B cell (primary cell): Measurements from ENCODE around the gene ISG15. TPM values are rescaled to one million over a fixed set of nuclear protein-coding genes. Genes with fewer than 3 reads are reported as not detected.

Experiments used
- ATAC-seq: fragments of 200-7000 bp; cut with Tn5 transposase; one replicate; pipeline ENCODE4 v1.10.0; 2021; ENCODE audit warnings: low read depth, mild to moderate bottlenecking, moderate number of reproducible peaks, moderate library complexity
- CTCF ChIA-PET: fragments of 350-600 bp; sonication (Branson Sonifier 250); formaldehyde crosslinking; loops from one replicate; lab custom pipeline; 2021; ENCODE audit warnings: antibody characterized with exemption, inconsistent platforms; lab: Charles Lee
- POLR2A ChIA-PET: fragments of 350-600 bp; sonication (Branson Sonifier 250); formaldehyde crosslinking; loops from one replicate; lab custom pipeline; 2021; ENCODE audit warnings: antibody characterized with exemption; lab: Charles Lee
- DNase-seq: peaks from one replicate; pipeline ENCODE4 v3.0.0; 2013
- H2AFZ ChIP-seq: 2 replicates; pipeline ENCODE4 v1.6.1; 2012; ENCODE audit warnings: mild to moderate bottlenecking, low read depth, low read length; ENCODE audit not compliant: insufficient read depth, poor library complexity, severe bottlenecking
- H3K27ac ChIP-seq, 2 donors: 1 replicate in 1 of 2; 2 replicates in 1 of 2; pipeline ENCODE4 v1.5.1; 2012 to 2013; ENCODE audit warnings: low read length in 2 of 2, mild to moderate bottlenecking in 2 of 2, moderate library complexity in 1 of 2
- H3K27me3 ChIP-seq, 4 experiments: fragments of 200-600 bp in 1 of 4; sonication (generic) in 1 of 4; replicated peaks in 1 of 4; 1 replicate in 2 of 4; 2 replicates in 2 of 4; pipeline versions ENCODE4 v1.6.1 to v1.7.0; 2013 to 2016; ENCODE audit warnings: low read length in 3 of 4, mild to moderate bottlenecking in 2 of 4, mixed read lengths in 1 of 4, moderate library complexity in 1 of 4; ENCODE audit not compliant: insufficient read depth in 4 of 4, control insufficient read depth in 3 of 4; ENCODE audit errors: control extremely low read depth in 1 of 4
- H3K36me3 ChIP-seq, 2 experiments: replicated peaks in 1 of 2; 1 replicate in 1 of 2; 2 replicates in 1 of 2; pipeline versions ENCODE4 v1.6.1 to v1.7.1; 2013; ENCODE audit warnings: low read length in 1 of 2; ENCODE audit not compliant: insufficient read depth in 2 of 2, control insufficient read depth in 1 of 2; ENCODE audit errors: control extremely low read depth in 1 of 2, extremely low read depth in 1 of 2
- H3K4me1 ChIP-seq, 2 donors: fragments of 200-600 bp in 1 of 2; sonication (generic) in 1 of 2; 1 replicate in 1 of 2; 2 replicates in 1 of 2; pipeline versions ENCODE4 v1.5.1 to v1.6.1; 2013 to 2017; ENCODE audit warnings: low read length in 2 of 2; ENCODE audit not compliant: control insufficient read depth in 2 of 2, insufficient read depth in 2 of 2
- H3K4me2 ChIP-seq: replicated peaks from 2 replicates; pipeline ENCODE3; 2012; ENCODE audit warnings: mild to moderate bottlenecking, low read depth, low read length; ENCODE audit not compliant: poor library complexity, severe bottlenecking
- H3K4me3 ChIP-seq, 5 experiments: fragments of 200-600 bp in 1 of 5; sonication (generic) in 1 of 5; 1 replicate in 3 of 5; 2 replicates in 2 of 5; pipeline versions ENCODE4 v1.5.1 to v1.7.0; 2011 to 2016; ENCODE audit warnings: low read length in 4 of 5, mild to moderate bottlenecking in 4 of 5, low read depth in 2 of 5, control low read depth in 1 of 5, moderate library complexity in 1 of 5; ENCODE audit not compliant: insufficient read depth in 1 of 5; ENCODE audit errors: control extremely low read depth in 1 of 5, extremely low read depth in 1 of 5
- H3K79me2 ChIP-seq: fragments of 200-600 bp; sonication (generic); one replicate; pipeline ENCODE4 v1.6.0; 2016; ENCODE audit warnings: low read length; ENCODE audit not compliant: control insufficient read depth, insufficient read depth
- H3K9ac ChIP-seq: fragments of 200-600 bp; sonication (generic); 2 replicates; pipeline ENCODE4 v1.6.1; 2017; ENCODE audit warnings: mild to moderate bottlenecking, low read length, moderate library complexity
- H3K9me3 ChIP-seq, 3 donors: one replicate each; pipeline versions ENCODE4 v1.6.1 to v1.7.1; 2013; ENCODE audit warnings: low read length in 2 of 3; ENCODE audit not compliant: control insufficient read depth in 2 of 3, insufficient read depth in 1 of 3; ENCODE audit errors: control extremely low read depth in 1 of 3
- H4K20me1 ChIP-seq: 2 replicates; pipeline ENCODE4 v1.6.0; 2012; ENCODE audit warnings: mild to moderate bottlenecking, low read length; ENCODE audit not compliant: insufficient read depth, control insufficient read depth, poor library complexity, severe bottlenecking
- H3K27ac Mint-ChIP-seq: one replicate; pipeline ENCODE4 v1.8.0; 2021; ENCODE audit warnings: mixed read lengths
- H3K27me3 Mint-ChIP-seq: one replicate; pipeline ENCODE4 v1.8.0; 2021; ENCODE audit warnings: mixed read lengths
- H3K4me1 Mint-ChIP-seq: one replicate; pipeline ENCODE4 v1.8.0; 2021; ENCODE audit warnings: mixed read lengths
- H3K4me3 Mint-ChIP-seq: one replicate; pipeline ENCODE4 v1.8.0; 2021; ENCODE audit warnings: mixed read lengths
- H3K9me3 Mint-ChIP-seq: one replicate; pipeline ENCODE4 v1.8.0; 2022; ENCODE audit warnings: mixed read lengths; ENCODE audit not compliant: insufficient read depth
- CTCF ChIP-seq: fragments of 200-600 bp; IDR thresholded peaks from one replicate; pipeline ENCODE4 v1.8.0; 2022; ENCODE audit warnings: antibody characterized with exemption, mild to moderate bottlenecking
- EZH2 ChIP-seq: IDR thresholded peaks from 2 replicates; pipeline ENCODE4 v1.6.1; 2012; ENCODE audit warnings: borderline replicate concordance, low read depth, mild to moderate bottlenecking, moderate library complexity, low read length; ENCODE audit not compliant: insufficient read depth, poor library complexity, severe bottlenecking
- WGBS: methylation state at CpG from one replicate; pipeline ENCODE4 v1.1.5; 2013; ENCODE audit warnings: missing lambda C conversion rate; ENCODE audit not compliant: insufficient coverage; 5-methylcytosine and 5-hydroxymethylcytosine counted together
- intact Hi-C: fragments of 100-400 bp; cut with micrococcal nuclease; formaldehyde crosslinking; loops from one replicate; pipeline ENCODE4 v1.10.0; 2022
- polyA plus RNA-seq: library from polyadenylated mRNA; depleted of rRNA; stranded (reverse); fragments of >200 nt; gene quantifications from 2 replicates; pipeline ENCODE4 v1.2.3, GENCODE V29; 2012
- total RNA-seq, 2 donors: library from RNA; stranded (reverse); fragments of 120-200 nt in 1 of 2; gene quantifications; 1 replicate in 1 of 2; 2 replicates in 1 of 2; pipeline versions ENCODE4 v1.2.3 to v1.2.4, GENCODE V29; 2013 to 2022

Gene ISG15
- total and polyA plus RNA-seq, 2 donors (not counting 1 experiment from before 2014, with no cell fraction given) = 28.3 to 91.4 TPM

- Histone ChIP-seq H3K9me3 (peaks cover 0 to 3% (median 0%) of the 10 kb centered on the region in 3 donors), H3K4me3 (no peak overlapping the region), H2AFZ (no peak overlapping the region), H4K20me1 (no peaks in the 10 kb centered on the region), H3K36me3 (no peaks in the 10 kb centered on the region), H3K4me1 (peaks cover 0 to 3% of the 10 kb centered on the region in 2 donors), H3K9ac (no peak overlapping the region), H3K79me2 (no peaks in the 10 kb centered on the region), H3K27ac (no peak overlapping the region), H3K27me3 (peaks cover 0 to 28% (median 0%) of the 10 kb centered on the region in 4 experiments), H3K4me2 (no peak overlapping the region)
- intact Hi-C loops = no loop called here
- Mint-ChIP-seq H3K4me3 (no peak overlapping the region), H3K4me1 (no peaks in the 10 kb centered on the region), H3K9me3 (no peaks in the 10 kb centered on the region), H3K27ac (no peak overlapping the region), H3K27me3 (peaks cover 33% of the 10 kb centered on the region)
- DNase-seq = no peak
- no peak for ATAC-seq
- TF ChIP-seq EZH2 (no peak), CTCF (no peak)
- 85% methylated on average over 42 of the region's 43 CpGs for WGBS
- POLR2A ChIA-PET = interaction anchor here (0.6 to 0.8 kb wide), 2 partner anchors 74 to 81 kb away, joined by 3 to 5 read pairs; no protein-coding TSS in a partner anchor
- CTCF ChIA-PET = interaction anchor here (0.6 to 3.8 kb wide), 14 partner anchors 16 to 521 kb away, joined by 3 to 32 read pairs (median 4); partner anchors contain the start of genes AGRN, ISG15 and PLEKHN1
These were observed 30.4 kb upstream of the ISG15 start for GRCh38 chr1:982765-983436.
